HG03060 (cell line): ENCODE measurements around the gene SDK1.
"Not testable (repeated sequence)": the region's sequence is repeated elsewhere in the genome, so short reads cannot be mapped to it uniquely, and the experiment has no call there.

ENCODE experiments used
- ATAC-seq: cut with Tn5 transposase; IDR thresholded peaks from one replicate; pipeline ENCODE4 v1.9.1; 2021; ENCODE audit warnings: low read depth, moderate number of reproducible peaks; ENCODE audit not compliant: unreplicated experiment

The SDK1 gene

GRCh38 chr7:3960050-3960763 lies 659.2 kb downstream of the SDK1 start:
- no peak for ATAC-seq

- ATAC-seq, result no peak
Measured at GRCh38 chr7:3960942-3961341, 659.9 kb downstream of the SDK1 start.

- no peak for ATAC-seq
Measured at GRCh38 chr7:3961857-3962503, 660.9 kb downstream of the SDK1 start.

- ATAC-seq, result not testable (repeated sequence)
Measured at GRCh38 chr7:3963768-3964167, 662.7 kb downstream of the SDK1 start.

GRCh38 chr7:3964980-3965606 lies 664.0 kb downstream of the SDK1 start:
- ATAC-seq, result no peak

GRCh38 chr7:3965794-3966395 lies 664.8 kb downstream of the SDK1 start:
- ATAC-seq, result no peak

- ATAC-seq, result no peak
Measured at GRCh38 chr7:3968234-3968633, 667.2 kb downstream of the SDK1 start.

- no peak for ATAC-seq
Measured at GRCh38 chr7:3969286-3969685, 668.2 kb downstream of the SDK1 start.

GRCh38 chr7:3971323-3971722 lies 670.3 kb downstream of the SDK1 start:
- ATAC-seq, result no peak

GRCh38 chr7:3973264-3973663 lies 672.2 kb downstream of the SDK1 start:
- ATAC-seq, result no peak

- ATAC-seq, result no peak
Measured at GRCh38 chr7:3974329-3974728, 673.3 kb downstream of the SDK1 start.

- ATAC-seq, result no peak
Measured at GRCh38 chr7:3975371-3975770, 674.3 kb downstream of the SDK1 start.

GRCh38 chr7:3977391-3977790 lies 676.3 kb downstream of the SDK1 start:
- ATAC-seq, result no peak

- ATAC-seq, result no peak
Measured at GRCh38 chr7:3978839-3979238, 677.8 kb downstream of the SDK1 start.

- no peak for ATAC-seq
Measured at GRCh38 chr7:3979611-3980299, 678.7 kb downstream of the SDK1 start.

- ATAC-seq, result no peak
Measured at GRCh38 chr7:3980300-3980643, 679.2 kb downstream of the SDK1 start.

- ATAC-seq, result no peak
Measured at GRCh38 chr7:3981281-3981680, 680.2 kb downstream of the SDK1 start.

GRCh38 chr7:3984456-3984855 lies 683.4 kb downstream of the SDK1 start:
- ATAC-seq, result no peak

- ATAC-seq, result no peak
Measured at GRCh38 chr7:3986927-3987326, 685.9 kb downstream of the SDK1 start.

- ATAC-seq, result no peak
Measured at GRCh38 chr7:3987426-3987927, 686.4 kb downstream of the SDK1 start.

- ATAC-seq, result no peak
Measured at GRCh38 chr7:3989723-3990122, 688.7 kb downstream of the SDK1 start.
